GM06990 (cell line): ENCODE results near the gene DNAH5.

Experiments used
- DNase-seq: peaks from one replicate; pipeline ENCODE4 v3.0.0-alpha.2; 2011; ENCODE audit not compliant: insufficient read length; ENCODE audit errors: extremely low read depth
- H3K27me3 ChIP-seq: replicated peaks from 2 replicates; pipeline ENCODE4 v1.6.0; 2011; ENCODE audit warnings: low read length; ENCODE audit not compliant: control insufficient read depth, insufficient read depth
- H3K36me3 ChIP-seq: 2 replicates; pipeline ENCODE4 v1.5.1; 2011; ENCODE audit warnings: low read length; ENCODE audit not compliant: control insufficient read depth, insufficient read depth
- H3K4me3 ChIP-seq: replicated peaks from 2 replicates; pipeline ENCODE4 v1.5.1; 2011; ENCODE audit warnings: low read depth, mild to moderate bottlenecking, control low read depth, low read length
- CTCF ChIP-seq: IDR thresholded peaks from 2 replicates; pipeline ENCODE4 v1.5.1; 2011; ENCODE audit warnings: low read length, control low read depth, mild to moderate bottlenecking, inconsistent platforms; ENCODE audit not compliant: insufficient read depth, poor library complexity, severe bottlenecking

Gene DNAH5

GRCh38 chr5:13771011-13771571 lies 173.4 kb downstream of the DNAH5 start:
- TF ChIP-seq CTCF: no peak
- Histone ChIP-seq H3K27me3 (no peaks in the 10 kb centered on the region), H3K4me3 (no peak overlapping the region), H3K36me3 (no peaks in the 10 kb centered on the region)
- no peak for DNase-seq

GRCh38 chr5:13766236-13766635 lies 178.3 kb downstream of the DNAH5 start:
- no peak for TF ChIP-seq CTCF
- no peaks in the 10 kb centered on the region for H3K36me3 ChIP-seq
- no peak for DNase-seq
- H3K4me3 ChIP-seq: no peak overlapping the region
- H3K27me3 ChIP-seq: no peaks in the 10 kb centered on the region

GRCh38 chr5:13763719-13764118 lies 180.8 kb downstream of the DNAH5 start:
- DNase-seq: no peak
- Histone ChIP-seq H3K27me3 (no peaks in the 10 kb centered on the region), H3K36me3 (no peaks in the 10 kb centered on the region), H3K4me3 (no peak overlapping the region)
- no peak for TF ChIP-seq CTCF

- Histone ChIP-seq H3K27me3 (no peaks in the 10 kb centered on the region), H3K36me3 (no peaks in the 10 kb centered on the region), H3K4me3 (no peak overlapping the region)
- no peak for TF ChIP-seq CTCF
- no peak for DNase-seq
These were observed 194.7 kb downstream of the DNAH5 start for GRCh38 chr5:13749766-13750165.

- DNase-seq: no peak
- TF ChIP-seq CTCF: no peak
- Histone ChIP-seq H3K36me3 (no peaks in the 10 kb centered on the region), H3K27me3 (no peaks in the 10 kb centered on the region), H3K4me3 (no peak overlapping the region)
These were observed 198.5 kb downstream of the DNAH5 start for GRCh38 chr5:13746026-13746425.

- Histone ChIP-seq H3K4me3 (no peak overlapping the region), H3K36me3 (no peaks in the 10 kb centered on the region), H3K27me3 (no peaks in the 10 kb centered on the region)
- no peak for DNase-seq
- no peak for TF ChIP-seq CTCF
These were observed 199.0 kb downstream of the DNAH5 start for GRCh38 chr5:13745508-13745907.
